Right lobe of liver (tissue), 6 donors: ENCODE results near the gene TNRC18. TPM values are rescaled to one million over a fixed set of nuclear protein-coding genes. Genes with fewer than 3 reads are reported as not detected.
"Not testable (repeated sequence)": the region's sequence is repeated elsewhere in the genome, so short reads cannot be mapped to it uniquely, and the experiment has no call there.

Experiments
- ATAC-seq, 4 donors: fragments of 200-7000 bp; cut with Tn5 transposase; one replicate each; pipeline ENCODE4 v1.9.1; 2020; ENCODE audit warnings: mild to moderate bottlenecking in 4 of 4, moderate library complexity in 4 of 4
- DNase-seq, 3 donors: peaks; one replicate each; pipeline ENCODE4 v3.0.0-alpha.2; 2020
- H3K27ac ChIP-seq, 3 donors: fragments of 200-600 bp; one replicate each; pipeline ENCODE4 v1.8.0; 2022
- H3K27me3 ChIP-seq, 2 donors: fragments of 200-600 bp; one replicate each; pipeline ENCODE4 v1.8.0; 2022
- H3K36me3 ChIP-seq, 4 donors: fragments of 200-600 bp; sonication (generic) in 1 of 4; one replicate each; pipeline versions ENCODE4 v1.5.1 to v1.8.0; 2017 to 2022; ENCODE audit warnings: control low read depth in 1 of 4
- H3K4me1 ChIP-seq, 4 donors: fragments of 200-600 bp; sonication (generic) in 1 of 4; one replicate each; pipeline versions ENCODE4 v1.5.1 to v1.8.0; 2017 to 2022; ENCODE audit warnings: control low read depth in 1 of 4
- H3K4me3 ChIP-seq, 3 donors: fragments of 200-600 bp; one replicate each; pipeline ENCODE4 v1.8.0; 2022
- H3K9me3 ChIP-seq, 4 donors: fragments of 200-600 bp; sonication (generic) in 1 of 4; one replicate each; pipeline versions ENCODE4 v1.5.1 to v1.8.0; 2017 to 2022; ENCODE audit warnings: control low read depth in 1 of 4
- CTCF ChIP-seq, 4 donors: fragments of 200-600 bp in 3 of 4; fragments of 450-650 bp in 1 of 4; IDR thresholded peaks; one replicate each; pipeline versions ENCODE4 v1.5.1 to v1.8.0; 2016 to 2022; ENCODE audit warnings: antibody characterized with exemption in 4 of 4, mild to moderate bottlenecking in 2 of 4
- POLR2A ChIP-seq: fragments of 450-650 bp; IDR thresholded peaks from one replicate; pipeline ENCODE4 v1.6.1; 2017; ENCODE audit warnings: antibody characterized with exemption, mild to moderate bottlenecking
- WGBS: methylation state at CpG from one replicate; pipeline ENCODE4 v1.1.6; 2018; ENCODE audit warnings: low coverage, low lambda C conversion rate; ENCODE audit not compliant: insufficient coverage; ENCODE audit errors: missing lambda C conversion rate; 5-methylcytosine and 5-hydroxymethylcytosine counted together
- intact Hi-C, 2 donors: fragments of 100-400 bp; cut with DNase I; formaldehyde crosslinking; loops; one replicate each; pipeline versions ENCODE4 v1.11.2 to v1.14.1; 2022
- long read RNA-seq: library from polyadenylated mRNA; unstranded; transcript quantifications from one replicate; pipeline ENCODE4 v2.0.0, GENCODE V29; 2019
- total RNA-seq, 6 experiments: library from RNA; depleted of rRNA in 2 of 6; stranded (reverse); fragments of >200 nt in 2 of 6; fragmentation: NEBNext Ultra II Directional in 3 of 6; extraction: Animal tissue kit (Norgen Biotek cat#: 25700) in 3 of 6; gene quantifications; one replicate each; pipeline versions ENCODE4 v1.1.0 to v1.2.4, GENCODE V29; 2016 to 2023
- donor health status: DM: no; HTN: yes; CAD: no.
- donor health status: DM: no; HTN: no; CAD: no.
- donor health status: DM: no; HTN: no; CAD: no.
- donor health status: DM: no; HTN: yes; CAD: no.
- donor health status: DM: no; HTN: yes; CAD: no.

The TNRC18 gene
- 10 to 100 TPM; 27.0 to 36.9 (median 30.5) TPM for total RNA-seq
- long read RNA-seq, partial matches to known transcripts, result 0 of 1 reads
- long read RNA-seq, other reads (novel, unspliced or antisense), result 1 of 1 reads

GRCh38 chr7:5423306-5423975, at the start of gene TNRC18:
TNRC18 (minus strand) TSS chr7:5423834; CDS start chr7:5421246, 2,588 bp downstream.
- peaks cover 0 to 12% (median 7%) of the 10 kb centered on the region in 4 donors for H3K4me1 ChIP-seq
- H3K4me3 ChIP-seq, result peak within 1 kb of the TSS; percentile 83 to 92 (median 91)
- intact Hi-C loops, result no loop called here
- DNase-seq (peak; percentile 55 to 67 (median 62)), ATAC-seq (peak in 2 of 4 donors; percentile 1)
- no peaks in the 10 kb centered on the region for H3K27me3 ChIP-seq
- peak within 1 kb of the TSS; percentile 98 to 99 (median 99) for H3K27ac ChIP-seq
- no peaks in the 10 kb centered on the region for H3K36me3 ChIP-seq
- 1% methylated on average over 35 of the region's 67 CpGs for WGBS
- H3K9me3 ChIP-seq, result no peaks in the 10 kb centered on the region
- TF ChIP-seq CTCF (IDR thresholded peaks at IDR 0.05) (no peak), POLR2A (peak; percentile 34)

DNA sequence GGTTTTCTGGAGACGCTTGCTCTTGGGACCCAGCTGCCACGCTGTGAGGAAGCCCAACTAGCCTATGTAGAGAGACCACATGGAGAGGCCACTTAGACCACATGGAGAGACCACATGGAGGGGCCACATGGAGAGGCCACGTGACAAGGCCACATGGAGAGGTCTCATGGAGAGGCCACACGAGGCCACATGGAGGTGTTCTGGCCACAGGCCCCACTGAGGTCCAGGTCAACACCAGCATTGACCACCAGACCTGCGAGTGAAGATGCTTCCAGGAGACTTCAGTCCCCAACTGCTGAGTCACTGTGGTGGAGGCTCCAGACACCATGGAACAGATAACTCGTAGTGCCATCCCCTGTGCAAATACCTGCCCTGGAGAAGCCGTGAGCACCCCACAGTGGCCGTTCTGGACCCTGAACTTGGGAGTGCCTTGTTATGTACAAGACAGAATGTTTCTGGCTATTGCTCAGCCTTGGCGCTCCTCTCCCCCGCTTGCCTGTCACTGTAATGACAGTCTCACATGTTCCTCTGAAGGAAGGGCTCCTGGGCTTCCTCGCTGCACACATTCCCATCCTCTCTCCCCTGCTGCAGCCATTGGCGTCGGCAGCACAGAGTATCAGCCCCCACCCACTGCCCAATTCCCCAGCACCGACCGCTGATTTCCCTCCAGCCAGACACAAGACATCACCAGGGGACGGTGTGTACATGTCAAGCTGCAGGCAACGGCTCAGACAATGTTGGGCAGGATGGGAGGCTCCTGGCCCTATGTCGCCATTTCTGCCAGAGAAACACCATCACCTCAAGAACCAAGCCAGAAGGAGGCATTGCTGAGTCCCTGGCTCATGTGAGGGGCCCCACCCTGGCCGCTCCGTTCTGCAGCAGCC, 49.0 kb upstream of the TNRC18 start:
- H3K27me3 ChIP-seq, result no peaks in the 10 kb centered on the region
- intact Hi-C loops, result loop anchor here in 1 of 2 donors (10.0 kb wide), 1 partner anchor 228 kb away; no protein-coding TSS in a partner anchor
- no peaks in the 10 kb centered on the region for H3K36me3 ChIP-seq
- no peaks in the 10 kb centered on the region for H3K9me3 ChIP-seq
- H3K4me3 ChIP-seq, result no peak overlapping the region
- H3K27ac ChIP-seq, result no peak overlapping the region
- TF ChIP-seq POLR2A, result no peak
- TF ChIP-seq CTCF (IDR thresholded peaks at IDR 0.05), result no peak
- ATAC-seq (no peak), DNase-seq (no peak)
- WGBS, result 100% methylated on average over 1 of the region's 20 CpGs
- no peaks in the 10 kb centered on the region for H3K4me1 ChIP-seq

DNA sequence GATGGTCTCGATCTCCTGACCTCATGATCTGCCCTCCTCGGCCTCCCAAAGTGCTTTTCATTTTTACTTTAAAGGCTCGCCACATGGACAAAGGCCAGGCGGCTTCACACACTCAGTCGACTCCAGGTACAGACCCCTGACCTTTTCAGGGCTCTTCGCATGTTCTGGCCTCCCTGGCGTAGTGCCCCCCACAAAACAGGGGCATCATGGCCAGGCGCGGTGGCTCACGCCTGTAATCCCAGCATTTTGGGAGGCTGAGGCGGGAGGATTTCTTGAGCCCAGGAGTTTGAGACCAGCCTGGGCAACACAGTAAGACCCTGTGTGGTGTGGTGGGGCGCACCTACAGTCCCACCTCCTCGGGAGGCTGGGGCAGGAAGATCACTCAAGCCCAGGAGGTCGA, 48.0 kb upstream of the TNRC18 start:
- H3K4me3 ChIP-seq, DNase-seq, H3K4me1 ChIP-seq, H3K9me3 ChIP-seq, H3K36me3 ChIP-seq, H3K27me3 ChIP-seq, H3K27ac ChIP-seq, ATAC-seq: not testable (repeated sequence)
- 67% methylated on average over 3 of the region's 14 CpGs for WGBS
- intact Hi-C loops, result loop anchor here in 1 of 2 donors (10.0 kb wide), 1 partner anchor 227 kb away; no protein-coding TSS in a partner anchor

GRCh38 chr7:5470816-5471215, 47.2 kb upstream of the TNRC18 start:
- no peak for TF ChIP-seq POLR2A
- no peak for TF ChIP-seq CTCF (IDR thresholded peaks at IDR 0.05)
- Histone ChIP-seq H3K4me3 (no peak overlapping the region), H3K27me3 (no peaks in the 10 kb centered on the region), H3K4me1 (no peaks in the 10 kb centered on the region), H3K9me3 (no peaks in the 10 kb centered on the region), H3K27ac (no peak overlapping the region), H3K36me3 (no peaks in the 10 kb centered on the region)
- intact Hi-C loops, result loop anchor here in 1 of 2 donors (10.0 kb wide), 1 partner anchor 226 kb away; no protein-coding TSS in a partner anchor
- DNase-seq, result no peak
- ATAC-seq, result peak; percentile 11 to 46 (median 32)
- WGBS, result 100% methylated on average over 1 of the region's 22 CpGs
